GM06990 (cell line): ENCODE data around the gene APBB1.
A peak's percentile ranks its signal among the peaks of the same experiment; 100 is the strongest.

Experiments
- DNase-seq: peaks from one replicate; pipeline ENCODE4 v3.0.0-alpha.2; 2011; ENCODE audit not compliant: insufficient read length; ENCODE audit errors: extremely low read depth
- H3K27me3 ChIP-seq: replicated peaks from 2 replicates; pipeline ENCODE4 v1.6.0; 2011; ENCODE audit warnings: low read length; ENCODE audit not compliant: control insufficient read depth, insufficient read depth
- H3K36me3 ChIP-seq: 2 replicates; pipeline ENCODE4 v1.5.1; 2011; ENCODE audit warnings: low read length; ENCODE audit not compliant: control insufficient read depth, insufficient read depth
- H3K4me3 ChIP-seq: replicated peaks from 2 replicates; pipeline ENCODE4 v1.5.1; 2011; ENCODE audit warnings: low read depth, mild to moderate bottlenecking, control low read depth, low read length
- TF ChIP-seq, protein P1 (sequence below): IDR thresholded peaks from 2 replicates; pipeline ENCODE4 v1.5.1; 2011; ENCODE audit warnings: low read length, control low read depth, mild to moderate bottlenecking, inconsistent platforms; ENCODE audit not compliant: insufficient read depth, poor library complexity, severe bottlenecking

The APBB1 gene

DNA sequence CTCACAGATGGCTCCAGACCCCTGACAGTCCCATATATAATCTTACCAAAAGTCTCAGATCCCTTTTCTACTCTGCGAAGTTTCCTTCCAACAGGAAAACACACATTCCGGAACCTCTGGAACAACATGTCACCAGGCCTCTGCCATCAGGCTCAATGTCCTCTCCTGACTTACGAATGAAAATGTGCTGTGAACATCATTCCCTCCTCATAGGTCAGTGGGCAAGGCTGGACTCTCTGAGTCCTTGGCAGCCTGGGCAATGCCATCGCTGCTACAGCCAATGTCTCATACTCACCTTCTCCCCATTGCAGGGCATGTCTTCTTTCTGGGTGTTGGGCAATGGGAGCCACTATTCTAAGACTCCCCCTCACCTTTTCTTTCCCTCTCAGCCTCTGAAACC lies 23.5 kb upstream of the APBB1 start:
- TF ChIP-seq, protein P1, sequence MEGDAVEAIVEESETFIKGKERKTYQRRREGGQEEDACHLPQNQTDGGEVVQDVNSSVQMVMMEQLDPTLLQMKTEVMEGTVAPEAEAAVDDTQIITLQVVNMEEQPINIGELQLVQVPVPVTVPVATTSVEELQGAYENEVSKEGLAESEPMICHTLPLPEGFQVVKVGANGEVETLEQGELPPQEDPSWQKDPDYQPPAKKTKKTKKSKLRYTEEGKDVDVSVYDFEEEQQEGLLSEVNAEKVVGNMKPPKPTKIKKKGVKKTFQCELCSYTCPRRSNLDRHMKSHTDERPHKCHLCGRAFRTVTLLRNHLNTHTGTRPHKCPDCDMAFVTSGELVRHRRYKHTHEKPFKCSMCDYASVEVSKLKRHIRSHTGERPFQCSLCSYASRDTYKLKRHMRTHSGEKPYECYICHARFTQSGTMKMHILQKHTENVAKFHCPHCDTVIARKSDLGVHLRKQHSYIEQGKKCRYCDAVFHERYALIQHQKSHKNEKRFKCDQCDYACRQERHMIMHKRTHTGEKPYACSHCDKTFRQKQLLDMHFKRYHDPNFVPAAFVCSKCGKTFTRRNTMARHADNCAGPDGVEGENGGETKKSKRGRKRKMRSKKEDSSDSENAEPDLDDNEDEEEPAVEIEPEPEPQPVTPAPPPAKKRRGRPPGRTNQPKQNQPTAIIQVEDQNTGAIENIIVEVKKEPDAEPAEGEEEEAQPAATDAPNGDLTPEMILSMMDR, result no peak

DNA sequence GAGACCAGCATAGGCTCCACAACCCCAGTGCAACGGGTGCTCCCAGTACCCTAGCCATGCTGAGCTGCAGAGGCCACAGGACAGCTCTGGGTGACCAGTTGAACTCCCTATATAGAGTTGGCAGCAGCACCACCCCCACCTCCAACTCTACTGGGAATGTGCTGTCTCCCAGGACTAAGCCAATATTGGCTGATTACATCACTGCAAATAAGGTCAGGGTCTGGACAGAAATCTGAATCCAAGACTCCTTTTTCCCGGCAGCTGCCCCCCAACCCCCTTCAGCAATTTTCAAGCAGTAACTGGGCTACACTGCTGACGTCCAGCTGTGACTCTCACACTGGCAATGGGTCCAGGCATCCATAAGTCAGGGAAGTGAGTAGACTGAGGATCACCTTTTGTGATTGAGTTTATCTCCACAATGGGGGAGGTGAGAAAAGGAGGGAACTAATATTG lies 22.0 kb upstream of the APBB1 start, which contains the start of gene HPX:
Gene HPX (minus strand): TSS at position 82 of the 453 bp plus-strand sequence. CDS start 24 bp downstream, at position 58.
- Histone ChIP-seq H3K36me3 (no peaks in the 10 kb centered on the region), H3K4me3 (no peak within 1 kb of the TSS), H3K27me3 (no peaks in the 10 kb centered on the region)
- TF ChIP-seq, protein P1, result no peak
- no peak for DNase-seq

More for the DNA sequence above, 23.5 kb upstream of the APBB1 start:
- DNase-seq, result no peak
- Histone ChIP-seq H3K4me3 (no peak overlapping the region), H3K27me3 (no peaks in the 10 kb centered on the region), H3K36me3 (no peaks in the 10 kb centered on the region)

DNA sequence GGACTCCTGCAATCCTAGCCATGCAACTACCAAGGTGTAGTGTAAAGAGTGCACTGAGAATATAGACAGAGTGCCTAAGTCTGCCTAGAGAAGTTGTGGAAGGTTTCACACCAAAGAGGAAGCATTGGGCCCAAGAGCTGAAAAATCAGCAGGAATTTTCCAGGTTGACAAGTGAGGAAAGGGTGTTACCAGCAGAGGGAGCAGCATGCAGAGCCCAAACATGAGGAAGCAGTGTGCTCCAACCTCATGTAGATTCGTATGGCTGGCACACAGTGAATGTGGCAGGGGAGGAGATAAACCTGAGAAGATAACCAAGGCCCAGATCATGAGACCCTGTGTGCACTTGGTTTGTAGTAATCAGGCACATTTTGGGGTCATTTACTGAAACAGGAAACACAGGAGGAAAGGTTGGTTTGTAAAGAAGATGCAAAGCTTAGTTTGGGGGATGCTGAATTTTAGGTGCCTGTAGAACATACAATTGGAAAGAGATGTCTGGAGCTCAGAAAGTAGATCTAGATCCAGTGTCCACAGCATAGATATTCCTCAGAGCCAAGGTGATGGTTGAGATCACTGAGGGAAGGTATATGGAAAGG lies 20.2 kb upstream of the APBB1 start:
- DNase-seq, result no peak
- no peaks in the 10 kb centered on the region for H3K36me3 ChIP-seq

DNA sequence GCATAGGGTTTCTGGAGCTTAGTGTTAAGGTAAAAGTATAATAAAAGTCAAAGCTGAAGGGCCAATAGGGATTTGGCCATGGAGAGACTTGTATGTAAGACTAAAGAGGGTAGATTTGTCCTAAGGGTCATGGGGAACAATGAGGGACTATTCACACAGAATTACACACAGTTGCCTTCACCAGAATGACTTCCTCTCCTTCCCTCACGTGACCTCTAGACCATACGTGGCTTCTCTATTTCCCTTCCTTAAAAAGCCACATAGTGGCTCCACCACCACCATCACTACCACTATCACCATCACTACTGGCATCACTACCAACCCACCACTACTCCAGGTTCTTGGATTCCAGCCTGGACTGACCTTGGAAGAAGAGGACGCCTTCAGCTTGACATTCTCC lies 19.1 kb upstream of the APBB1 start:
- DNase-seq, result no peak
- no peaks in the 10 kb centered on the region for H3K36me3 ChIP-seq
- no peak overlapping the region for H3K4me3 ChIP-seq
- no peaks in the 10 kb centered on the region for H3K27me3 ChIP-seq
- TF ChIP-seq, protein P1, result no peak

More for the DNA sequence above, 20.2 kb upstream of the APBB1 start:
- Histone ChIP-seq H3K27me3 (no peaks in the 10 kb centered on the region), H3K4me3 (no peak overlapping the region)
- TF ChIP-seq, protein P1, result peak; percentile 71

DNA sequence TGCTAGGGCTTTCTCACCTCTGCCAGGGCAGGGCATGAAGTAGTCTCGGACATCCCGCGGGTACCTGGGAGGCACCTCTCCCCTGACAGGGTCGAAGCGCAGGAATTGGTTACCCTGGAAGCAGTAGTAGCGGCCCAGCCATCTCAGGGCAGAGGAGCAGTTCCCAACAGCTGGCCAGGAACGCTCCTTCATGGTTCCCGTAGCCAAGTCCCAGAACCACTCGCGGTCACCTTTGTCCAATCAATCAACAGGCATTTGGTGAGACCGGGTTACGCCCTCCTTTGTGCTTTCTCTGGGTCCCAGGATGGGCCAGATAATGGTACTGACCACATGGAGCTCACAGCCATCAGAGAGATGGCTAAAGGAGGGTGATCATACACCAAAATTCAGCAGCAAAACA lies 18.5 kb upstream of the APBB1 start:
- Histone ChIP-seq H3K4me3 (no peak overlapping the region), H3K36me3 (no peaks in the 10 kb centered on the region), H3K27me3 (no peaks in the 10 kb centered on the region)
- DNase-seq, result no peak
- TF ChIP-seq, protein P1, result no peak
